K562 (cell line): Measurements from ENCODE around the gene SNX33. TPM values are rescaled to one million over a fixed set of nuclear protein-coding genes. Genes with fewer than 3 reads are reported as not detected.
A peak's percentile ranks its signal among the peaks of the same experiment; 100 is the strongest.

Source experiments
- ATAC-seq: fragments of 200-7000 bp; cut with Tn5 transposase; 3 replicates; pipeline ENCODE4 v1.9.1; 2020; ENCODE audit warnings: moderate library complexity
- BruUV-seq: library from RNA; stranded (reverse); fragments of 400-500 nt; replicated peaks from 2 replicates; lab custom pipeline; 2021; lab: Mats Ljungman, UMichigan
- CTCF ChIA-PET: fragments of 300-600 bp; formaldehyde crosslinking; extraction: SDS; loops from one replicate; lab custom pipeline; 2021; ENCODE audit warnings: low intra/inter-chr PET ratio; lab: Yijun Ruan, JAX
- POLR2A ChIA-PET: fragments of 300-600, 350-650 bp; sonication (Branson Sonifier 250); formaldehyde crosslinking; extraction: SDS; loops from one replicate; lab custom pipeline; 2021; ENCODE audit warnings: antibody characterized with exemption, inconsistent platforms; lab: Yijun Ruan, JAX
- DNase-seq, 4 experiments: peaks; one replicate each; pipeline versions ENCODE4 v3.0.0 to v3.0.0-alpha.2; 2011 to 2018; ENCODE audit warnings: low spot score in 3 of 4, mixed read lengths in 3 of 4; ENCODE audit errors: extremely low read depth in 1 of 4
- FAIRE-seq: peaks from 2 replicates; lab custom pipeline; 2011; peaks lifted over from hg19 to GRCh38; lab: Jason Lieb, UNC
- H2AFZ ChIP-seq: 2 replicates; pipeline ENCODE4 v1.6.0; 2011; ENCODE audit warnings: low read depth, low read length, control low read depth, inconsistent platforms
- H3K27ac ChIP-seq: fragments of 200-600 bp; 3 replicates; pipeline ENCODE4 v1.8.0; 2011; ENCODE audit warnings: low read depth, mild to moderate bottlenecking, control low read depth, inconsistent platforms, low read length, moderate library complexity, mixed read lengths; ENCODE audit errors: extremely low read depth
- H3K27me3 ChIP-seq, 2 experiments: fragments of 300-600 bp in 1 of 2; 2 replicates in 1 of 2; 3 replicates in 1 of 2; pipeline versions ENCODE4 v1.6.0 to v1.8.0; 2011; ENCODE audit warnings: inconsistent platforms in 2 of 2, low read length in 2 of 2, mild to moderate bottlenecking in 1 of 2, mixed read lengths in 1 of 2, moderate library complexity in 1 of 2; ENCODE audit not compliant: control insufficient read depth in 2 of 2, insufficient read depth in 2 of 2
- H3K36me3 ChIP-seq: fragments of 300-600 bp; 3 replicates; pipeline ENCODE4 v1.8.0; 2011; ENCODE audit warnings: mild to moderate bottlenecking, low read length, inconsistent platforms; ENCODE audit not compliant: control insufficient read depth, insufficient read depth
- H3K4me1 ChIP-seq, 2 experiments: fragments of 200-600 bp in 1 of 2; replicated peaks in 1 of 2; 2 replicates in 1 of 2; 3 replicates in 1 of 2; pipeline versions ENCODE4 v1.5.1 to v1.8.0; 2011; ENCODE audit warnings: inconsistent platforms in 2 of 2, low read length in 2 of 2, mild to moderate bottlenecking in 1 of 2, mixed read lengths in 1 of 2, moderate library complexity in 1 of 2; ENCODE audit not compliant: control insufficient read depth in 2 of 2, insufficient read depth in 2 of 2
- H3K4me2 ChIP-seq: 2 replicates; pipeline ENCODE4 v1.6.1; 2011; ENCODE audit warnings: low read length, control low read depth, inconsistent platforms, mixed read lengths; ENCODE audit not compliant: insufficient read depth
- H3K4me3 ChIP-seq: fragments of 200-600 bp; sonication (generic), shearing (Covaris generic); 2 replicates; pipeline ENCODE4 v1.5.1; 2016; ENCODE audit warnings: control low read depth, inconsistent platforms
- H3K79me2 ChIP-seq: fragments of 200-600 bp; 3 replicates; pipeline ENCODE4 v1.8.0; 2011; ENCODE audit warnings: low read length, inconsistent platforms; ENCODE audit not compliant: control insufficient read depth, insufficient read depth
- H3K9ac ChIP-seq, 2 experiments: 2 replicates each; pipeline versions ENCODE4 v1.6.0 to v1.6.1; 2011; ENCODE audit warnings: low read depth in 2 of 2, low read length in 2 of 2, control low read depth in 1 of 2, inconsistent platforms in 1 of 2, mild to moderate bottlenecking in 1 of 2, mixed read lengths in 1 of 2; ENCODE audit not compliant: insufficient read depth in 1 of 2
- H3K9me1 ChIP-seq: one replicate; pipeline ENCODE4 v1.6.0; 2011; ENCODE audit warnings: inconsistent platforms, mild to moderate bottlenecking, low read length, moderate library complexity; ENCODE audit not compliant: control insufficient read depth, insufficient read depth
- H3K9me3 ChIP-seq: replicated peaks from 2 replicates; pipeline ENCODE4 v1.5.1; 2011; ENCODE audit warnings: low read depth, low read length, inconsistent platforms; ENCODE audit not compliant: control insufficient read depth, insufficient read depth
- H4K20me1 ChIP-seq: replicated peaks from 2 replicates; pipeline ENCODE4 v1.6.1; 2011; ENCODE audit warnings: low read length, inconsistent platforms, mixed read lengths; ENCODE audit not compliant: control insufficient read depth, insufficient read depth
- HEY1 ChIP-seq: fragments of 250-450 bp; sonication (Bioruptor Pico); IDR thresholded peaks from 2 replicates; pipeline ENCODE4 v1.5.0; 2020; ENCODE audit warnings: mild to moderate bottlenecking, moderate library complexity, borderline replicate concordance
- KAT8 ChIP-seq: fragments of 450-650 bp; IDR thresholded peaks from 2 replicates; pipeline ENCODE4 v1.6.1; 2016; ENCODE audit warnings: low read depth, mild to moderate bottlenecking
- KLF13 ChIP-seq: fragments of 450-650 bp; IDR thresholded peaks from 2 replicates; pipeline ENCODE4 v1.6.1; 2016; ENCODE audit warnings: missing genetic modification characterization, low read depth, mild to moderate bottlenecking, missing compliant biosample characterization, moderate library complexity, borderline replicate concordance
- NBN ChIP-seq: fragments of 450-650 bp; IDR thresholded peaks from 2 replicates; pipeline ENCODE4 v1.6.1; 2016; ENCODE audit warnings: low read depth, mild to moderate bottlenecking
- PTTG1 ChIP-seq: fragments of 450-650 bp; IDR thresholded peaks from 2 replicates; pipeline ENCODE4 v1.6.1; 2016; ENCODE audit warnings: low read depth, mild to moderate bottlenecking, missing genetic modification characterization, missing compliant biosample characterization
- RBFOX2 ChIP-seq: fragments of 200-400 bp; formaldehyde crosslinking; IDR thresholded peaks from 2 replicates; pipeline ENCODE4 v1.6.1; 2017; ENCODE audit warnings: low read depth, mild to moderate bottlenecking, low read length, moderate library complexity
- RBM14 ChIP-seq: fragments of 200-400 bp; formaldehyde crosslinking; IDR thresholded peaks from 2 replicates; pipeline ENCODE4 v1.6.1; 2018; ENCODE audit warnings: low read depth, mild to moderate bottlenecking, low read length, moderate library complexity, borderline replicate concordance; ENCODE audit not compliant: insufficient read depth
- SMAD1 ChIP-seq: fragments of 150-350 bp; IDR thresholded peaks from 2 replicates; pipeline ENCODE4 v1.6.1; 2014; ENCODE audit warnings: low read length, low read depth; ENCODE audit not compliant: partially characterized antibody
- STAG1 ChIP-seq: sonication (generic); formaldehyde crosslinking; IDR thresholded peaks from 2 replicates; pipeline ENCODE4 v1.5.0; 2020; ENCODE audit warnings: missing genetic modification reagents, borderline replicate concordance
- ZNF143 ChIP-seq: sonication (generic); formaldehyde crosslinking; IDR thresholded peaks from 2 replicates; pipeline ENCODE4 v1.9.0; 2022; ENCODE audit warnings: mild to moderate bottlenecking, missing genetic modification reagents
- ZNF282 ChIP-seq: sonication (generic); formaldehyde crosslinking; IDR thresholded peaks from 2 replicates; pipeline ENCODE4 v1.8.1; 2023; ENCODE audit warnings: missing genetic modification reagents
- ZNF707 ChIP-seq: fragments of 250-450 bp; sonication (Bioruptor Pico); conservative IDR thresholded peaks from 2 replicates; pipeline ENCODE4 v1.8.0; 2022; ENCODE audit warnings: inconsistent platforms, mild to moderate bottlenecking, moderate library complexity
- WGBS: fragments of 100-300 bp; shearing (Covaris generic); methylation state at CpG from one replicate; pipeline ENCODE4 v1.1.6; 2016; ENCODE audit warnings: low coverage, mixed read lengths; ENCODE audit not compliant: insufficient coverage; ENCODE audit errors: missing lambda C conversion rate; 5-methylcytosine and 5-hydroxymethylcytosine counted together
- in situ Hi-C: fragments of 300-500 bp; cut with MboI; formaldehyde crosslinking; loops from 4 replicates; pipeline ENCODE4 v1.15.0; 2018; ENCODE audit warnings: inconsistent platforms, mixed read lengths
- intact Hi-C: fragments of 100-400 bp; cut with micrococcal nuclease; formaldehyde crosslinking; loops from 2 replicates; pipeline ENCODE4 v1.14.2; 2022
- polyA plus RNA-seq, 8 experiments: library from polyadenylated mRNA; depleted of rRNA in 4 of 8; stranded (reverse) in 5 of 8; unstranded in 3 of 8; fragments of >200 nt; fragmentation: Nextera tagmentation in 2 of 8; fragmentation: Illumina TruSeq in 1 of 8; extraction: Ambion mirVana in 2 of 8; extraction: Trizol in 1 of 8; gene quantifications; 2 replicates each; pipeline versions ENCODE4 v1.2.1 to v1.2.3, GENCODE V29; 2011 to 2014; ENCODE audit warnings: inconsistent platforms in 1 of 8, missing spikeins in 1 of 8
- total RNA-seq, 7 experiments: library from RNA; depleted of rRNA in 6 of 7; stranded (reverse); fragments of >200 nt in 6 of 7; fragmentation: Illumina TruSeq in 2 of 7; extraction: Trizol in 2 of 7; gene quantifications; 2 replicates each; pipeline versions ENCODE4 v1.2.1 to v1.2.3, GENCODE V29; 2011 to 2021; ENCODE audit warnings: low replicate concordance in 1 of 7
- TF ChIP-seq, protein P1 (sequence below): sonication (generic); formaldehyde crosslinking; IDR thresholded peaks from 2 replicates; pipeline ENCODE4 v1.8.0; 2022; ENCODE audit warnings: mild to moderate bottlenecking, missing genetic modification reagents
- TF ChIP-seq, protein P2 (sequence below): fragments of 450-650 bp; IDR thresholded peaks from 2 replicates; pipeline ENCODE4 v1.7.0; 2016; ENCODE audit warnings: borderline replicate concordance
- TF ChIP-seq, protein P3 (sequence below): fragments of 450-650 bp; formaldehyde crosslinking; IDR thresholded peaks from 2 replicates; pipeline ENCODE4 v1.4.0; 2020; ENCODE audit warnings: mild to moderate bottlenecking, moderate library complexity
- TF ChIP-seq, protein P4 (sequence below): fragments of 250-450 bp; sonication (Bioruptor Pico); IDR thresholded peaks from 2 replicates; pipeline ENCODE4 v1.4.0; 2020; ENCODE audit warnings: mild to moderate bottlenecking, moderate library complexity

Gene SNX33
- total and polyA plus RNA-seq, 9 of the 15 experiments (the other 6 are each of a cell fraction or from before 2014, with no cell fraction given), result 1.4 to 14.1 (median 8.2) TPM

DNA sequence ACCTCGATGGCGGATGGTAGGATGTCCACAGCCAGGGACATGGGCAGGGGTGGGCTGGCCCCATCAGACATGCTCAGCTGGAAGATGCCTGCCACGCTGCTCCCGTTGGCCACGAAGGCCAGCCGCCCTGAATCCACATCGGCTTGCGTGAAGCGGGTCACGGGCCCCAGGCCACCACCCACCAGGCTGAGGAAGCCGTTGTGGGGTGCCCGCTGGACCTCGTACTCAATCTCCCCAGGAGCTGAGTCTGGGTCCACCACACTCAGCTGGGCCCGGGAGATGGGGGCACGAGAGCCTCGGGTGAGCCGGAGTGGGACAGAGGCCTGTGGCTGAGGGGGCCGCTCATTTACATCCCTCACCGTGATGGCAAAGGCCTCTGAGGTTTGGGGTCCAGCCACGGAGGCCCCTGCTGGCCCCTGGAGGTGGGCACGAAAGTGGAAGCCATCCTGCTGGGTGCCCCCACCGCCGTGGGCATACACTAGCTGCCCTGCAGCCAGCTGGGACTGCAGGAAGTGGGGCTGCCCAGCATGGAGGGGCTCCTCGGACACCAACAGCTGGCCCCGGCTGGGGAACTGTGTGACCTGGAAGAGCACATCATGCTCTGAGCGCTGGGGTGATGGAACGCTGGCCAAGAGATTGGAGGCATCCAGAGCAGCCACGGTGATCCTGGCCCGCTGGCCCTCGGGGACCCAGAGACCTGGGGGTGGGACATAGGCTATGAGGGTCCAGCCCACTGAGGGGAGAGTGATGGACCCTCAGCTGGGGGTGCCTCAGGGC is 29.2 kb downstream of the SNX33 start:
- peak overlapping the region in 1 of 2 experiments; percentile 31; a peak in 1 of 4 replicates for H3K9ac ChIP-seq
- no peak for FAIRE-seq
- POLR2A ChIA-PET, result interaction anchor here (0.9 kb wide), 1 partner anchor 37 kb away, joined by 3 read pairs; the partner anchor contains the start of gene IMP3
- TF ChIP-seq HEY1 (CRISPR knock-in tag), result no peak
- no peak for TF ChIP-seq ZNF143 (CRISPR knock-in tag)
- no peak for TF ChIP-seq PTTG1 (tag)
- TF ChIP-seq, protein P1, sequence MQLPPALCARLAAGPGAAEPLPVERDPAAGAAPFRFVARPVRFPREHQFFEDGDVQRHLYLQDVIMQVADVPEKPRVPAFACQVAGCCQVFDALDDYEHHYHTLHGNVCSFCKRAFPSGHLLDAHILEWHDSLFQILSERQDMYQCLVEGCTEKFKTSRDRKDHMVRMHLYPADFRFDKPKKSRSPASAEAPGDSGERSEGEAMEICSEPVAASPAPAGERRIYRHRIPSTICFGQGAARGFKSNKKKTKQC (CRISPR knock-in tag), result no peak
- no peak for TF ChIP-seq STAG1 (CRISPR knock-in tag)
- TF ChIP-seq, protein P2, sequence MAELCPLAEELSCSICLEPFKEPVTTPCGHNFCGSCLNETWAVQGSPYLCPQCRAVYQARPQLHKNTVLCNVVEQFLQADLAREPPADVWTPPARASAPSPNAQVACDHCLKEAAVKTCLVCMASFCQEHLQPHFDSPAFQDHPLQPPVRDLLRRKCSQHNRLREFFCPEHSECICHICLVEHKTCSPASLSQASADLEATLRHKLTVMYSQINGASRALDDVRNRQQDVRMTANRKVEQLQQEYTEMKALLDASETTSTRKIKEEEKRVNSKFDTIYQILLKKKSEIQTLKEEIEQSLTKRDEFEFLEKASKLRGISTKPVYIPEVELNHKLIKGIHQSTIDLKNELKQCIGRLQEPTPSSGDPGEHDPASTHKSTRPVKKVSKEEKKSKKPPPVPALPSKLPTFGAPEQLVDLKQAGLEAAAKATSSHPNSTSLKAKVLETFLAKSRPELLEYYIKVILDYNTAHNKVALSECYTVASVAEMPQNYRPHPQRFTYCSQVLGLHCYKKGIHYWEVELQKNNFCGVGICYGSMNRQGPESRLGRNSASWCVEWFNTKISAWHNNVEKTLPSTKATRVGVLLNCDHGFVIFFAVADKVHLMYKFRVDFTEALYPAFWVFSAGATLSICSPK, result no peak
- TF ChIP-seq KAT8, result no peak
- no peak for TF ChIP-seq RBM14
- TF ChIP-seq ZNF707 (CRISPR knock-in tag), result no peak
- no peak for TF ChIP-seq SMAD1
- no peak for TF ChIP-seq NBN
- TF ChIP-seq KLF13 (tag), result no peak
- TF ChIP-seq, protein P3, sequence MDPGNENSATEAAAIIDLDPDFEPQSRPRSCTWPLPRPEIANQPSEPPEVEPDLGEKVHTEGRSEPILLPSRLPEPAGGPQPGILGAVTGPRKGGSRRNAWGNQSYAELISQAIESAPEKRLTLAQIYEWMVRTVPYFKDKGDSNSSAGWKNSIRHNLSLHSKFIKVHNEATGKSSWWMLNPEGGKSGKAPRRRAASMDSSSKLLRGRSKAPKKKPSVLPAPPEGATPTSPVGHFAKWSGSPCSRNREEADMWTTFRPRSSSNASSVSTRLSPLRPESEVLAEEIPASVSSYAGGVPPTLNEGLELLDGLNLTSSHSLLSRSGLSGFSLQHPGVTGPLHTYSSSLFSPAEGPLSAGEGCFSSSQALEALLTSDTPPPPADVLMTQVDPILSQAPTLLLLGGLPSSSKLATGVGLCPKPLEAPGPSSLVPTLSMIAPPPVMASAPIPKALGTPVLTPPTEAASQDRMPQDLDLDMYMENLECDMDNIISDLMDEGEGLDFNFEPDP (CRISPR knock-in tag), result no peak
- TF ChIP-seq RBFOX2, result no peak
- no peak for TF ChIP-seq ZNF282 (CRISPR knock-in tag)
- TF ChIP-seq, protein P4, sequence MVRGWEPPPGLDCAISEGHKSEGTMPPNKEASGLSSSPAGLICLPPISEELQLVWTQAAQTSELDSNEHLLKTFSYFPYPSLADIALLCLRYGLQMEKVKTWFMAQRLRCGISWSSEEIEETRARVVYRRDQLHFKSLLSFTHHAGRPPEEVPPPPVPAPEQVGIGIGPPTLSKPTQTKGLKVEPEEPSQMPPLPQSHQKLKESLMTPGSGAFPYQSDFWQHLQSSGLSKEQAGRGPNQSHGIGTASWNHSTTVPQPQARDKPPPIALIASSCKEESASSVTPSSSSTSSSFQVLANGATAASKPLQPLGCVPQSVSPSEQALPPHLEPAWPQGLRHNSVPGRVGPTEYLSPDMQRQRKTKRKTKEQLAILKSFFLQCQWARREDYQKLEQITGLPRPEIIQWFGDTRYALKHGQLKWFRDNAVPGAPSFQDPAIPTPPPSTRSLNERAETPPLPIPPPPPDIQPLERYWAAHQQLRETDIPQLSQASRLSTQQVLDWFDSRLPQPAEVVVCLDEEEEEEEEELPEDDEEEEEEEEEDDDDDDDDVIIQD (CRISPR knock-in tag), result no peak

More for the DNA sequence above, 29.2 kb downstream of the SNX33 start:
- Histone ChIP-seq H3K9me1 (no peaks in the 10 kb centered on the region), H3K4me3 (no peak overlapping the region), H3K27ac (no peak overlapping the region), H3K9me3 (no peaks in the 10 kb centered on the region), H3K4me1 (peaks cover 10 to 47% of the 10 kb centered on the region in 2 experiments; a peak in 4 of 5 replicates), H3K4me2 (no peak overlapping the region), H4K20me1 (peaks cover 3% of the 10 kb centered on the region; the same call in 1 of the 2 replicates), H2AFZ (no peak overlapping the region), H3K36me3 (no peaks in the 10 kb centered on the region), H3K79me2 (no peaks in the 10 kb centered on the region), H3K27me3 (no peaks in the 10 kb centered on the region)
- intact Hi-C loops, result no loop called here
- 57% methylated on average over 21 of the region's 30 CpGs for WGBS
- in situ Hi-C loops, result loop anchor here (5.0 to 10.0 kb wide), 2 partner anchors 310 to 652 kb away; partner anchors contain the start of genes MAN2C1 and PPCDC
- CTCF ChIA-PET, result no interaction called here
- BruUV-seq, result no TSS peak
- no peak for ATAC-seq
- no peak for DNase-seq
